Astrocyte of the spinal cord (primary cell): ENCODE results near the gene SMYD3.
A peak's percentile ranks its signal among the peaks of the same experiment; 100 is the strongest.

ENCODE experiments used
- DNase-seq: peaks from one replicate; pipeline ENCODE4 v3.0.0; 2011; ENCODE audit warnings: low read depth, low spot score
- H3K4me3 ChIP-seq: 2 replicates; pipeline ENCODE4 v1.5.1; 2011; ENCODE audit warnings: low read depth, mild to moderate bottlenecking, low read length, moderate library complexity
- CTCF ChIP-seq: IDR thresholded peaks from 2 replicates; pipeline ENCODE4 v1.5.1; 2012; ENCODE audit warnings: low read depth, mild to moderate bottlenecking, low read length, inconsistent platforms
- in situ Hi-C: cut with HindIII; loops from 2 replicates; pipeline ENCODE4 v1.10.0; 2017; ENCODE audit warnings: low sequenced_read_pairs

The SMYD3 gene

GRCh38 chr1:246281639-246282038 lies 225.4 kb downstream of the SMYD3 start:
- in situ Hi-C loops: no loop called here
- no peak overlapping the region for H3K4me3 ChIP-seq
- DNase-seq: no peak
- TF ChIP-seq CTCF: no peak

- DNase-seq: no peak
- in situ Hi-C loops: no loop called here
- no peak for TF ChIP-seq CTCF
- H3K4me3 ChIP-seq: no peak overlapping the region
Measured at GRCh38 chr1:246281195-246281594, 225.9 kb downstream of the SMYD3 start.

DNA sequence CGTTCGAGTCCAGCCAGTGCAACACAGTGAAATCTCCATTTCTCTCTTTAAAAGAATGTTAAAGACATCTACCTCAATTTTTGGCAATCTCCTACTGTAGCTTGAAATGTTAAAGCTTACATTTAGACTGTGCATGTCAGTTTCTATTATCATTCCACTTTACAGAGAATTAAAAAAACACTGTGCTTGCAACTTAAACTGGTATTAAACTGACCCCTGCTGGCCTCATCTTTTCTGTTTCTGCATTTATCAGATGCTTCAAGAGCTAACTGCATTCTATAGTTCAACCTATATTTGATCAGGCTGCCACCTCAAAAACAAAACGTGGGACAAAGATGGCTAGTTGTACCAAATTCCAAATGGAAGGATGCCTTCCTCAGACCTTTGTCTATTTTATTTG lies 226.5 kb downstream of the SMYD3 start:
- in situ Hi-C loops: no loop called here
- no peak overlapping the region for H3K4me3 ChIP-seq
- peak; percentile 46 for DNase-seq
- peak; percentile 23 for TF ChIP-seq CTCF

GRCh38 chr1:246279402-246279801 lies 227.7 kb downstream of the SMYD3 start:
- in situ Hi-C loops: no loop called here
- DNase-seq: no peak
- TF ChIP-seq CTCF: no peak
- H3K4me3 ChIP-seq: no peak overlapping the region

DNA sequence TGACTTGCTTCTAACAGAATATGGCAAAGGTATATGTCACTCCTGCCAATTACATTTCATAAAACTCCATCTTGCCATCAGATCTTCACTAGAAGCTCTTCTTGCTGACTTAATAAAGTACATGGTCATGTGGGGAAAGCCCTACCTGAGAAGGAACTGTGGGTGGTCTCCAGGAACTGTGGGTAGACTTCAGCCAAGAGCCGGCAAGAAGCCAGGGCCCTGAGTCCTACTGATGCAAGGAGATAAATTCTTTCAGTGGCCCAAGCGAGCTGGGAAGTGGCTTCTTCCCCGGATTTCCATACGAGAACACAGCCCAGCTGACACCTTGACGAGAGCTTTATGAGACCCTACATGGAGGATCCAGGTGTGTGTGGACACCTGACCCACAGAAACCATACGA lies 228.7 kb downstream of the SMYD3 start:
- H3K4me3 ChIP-seq: no peak overlapping the region
- no peak for DNase-seq
- in situ Hi-C loops: no loop called here
- TF ChIP-seq CTCF: no peak

- in situ Hi-C loops: no loop called here
- no peak for TF ChIP-seq CTCF
- DNase-seq: no peak
- no peak overlapping the region for H3K4me3 ChIP-seq
Measured at GRCh38 chr1:246275036-246275435, 232.0 kb downstream of the SMYD3 start.

GRCh38 chr1:246274186-246274585 lies 232.9 kb downstream of the SMYD3 start:
- no peak for TF ChIP-seq CTCF
- H3K4me3 ChIP-seq: no peak overlapping the region
- DNase-seq: no peak
- in situ Hi-C loops: no loop called here
